A673 (cell line): ENCODE measurements around the gene LBHD2.

ENCODE experiments used
- CTCF ChIP-seq: fragments of 300-800, 200-600 bp; sonication (generic); conservative IDR thresholded peaks from 2 replicates; pipeline ENCODE4 v1.5.1; 2017; ENCODE audit warnings: low read depth, mild to moderate bottlenecking, antibody characterized with exemption, low read length, moderate library complexity, mixed read lengths
- EZH2 ChIP-seq: fragments of 200-600 bp; sonication (generic); IDR thresholded peaks from 2 replicates; pipeline ENCODE4 v1.6.1; 2017; ENCODE audit warnings: borderline replicate concordance, low read depth, mild to moderate bottlenecking, mixed read lengths, antibody characterized with exemption, low read length; ENCODE audit not compliant: poor library complexity, severe bottlenecking

- TF ChIP-seq CTCF: 0 out of 2 replicates have a peak, but pooled peaks have one; percentile 29
- no peak for TF ChIP-seq EZH2
These were observed 39.9 kb downstream of the LBHD2 start for GRCh38 chr14:103123634-103124500.
